ENCODE results near the gene ZYG11B. TPM values are rescaled to one million over a fixed set of nuclear protein-coding genes. Genes with fewer than 3 reads are reported as not detected.

The ZYG11B gene
- total and polyA plus RNA-seq, 9 of the 15 experiments (the other 6 are each of a cell fraction or from before 2014, with no cell fraction given), result 4.9 to 22.2 (median 12.2) TPM

DNA sequence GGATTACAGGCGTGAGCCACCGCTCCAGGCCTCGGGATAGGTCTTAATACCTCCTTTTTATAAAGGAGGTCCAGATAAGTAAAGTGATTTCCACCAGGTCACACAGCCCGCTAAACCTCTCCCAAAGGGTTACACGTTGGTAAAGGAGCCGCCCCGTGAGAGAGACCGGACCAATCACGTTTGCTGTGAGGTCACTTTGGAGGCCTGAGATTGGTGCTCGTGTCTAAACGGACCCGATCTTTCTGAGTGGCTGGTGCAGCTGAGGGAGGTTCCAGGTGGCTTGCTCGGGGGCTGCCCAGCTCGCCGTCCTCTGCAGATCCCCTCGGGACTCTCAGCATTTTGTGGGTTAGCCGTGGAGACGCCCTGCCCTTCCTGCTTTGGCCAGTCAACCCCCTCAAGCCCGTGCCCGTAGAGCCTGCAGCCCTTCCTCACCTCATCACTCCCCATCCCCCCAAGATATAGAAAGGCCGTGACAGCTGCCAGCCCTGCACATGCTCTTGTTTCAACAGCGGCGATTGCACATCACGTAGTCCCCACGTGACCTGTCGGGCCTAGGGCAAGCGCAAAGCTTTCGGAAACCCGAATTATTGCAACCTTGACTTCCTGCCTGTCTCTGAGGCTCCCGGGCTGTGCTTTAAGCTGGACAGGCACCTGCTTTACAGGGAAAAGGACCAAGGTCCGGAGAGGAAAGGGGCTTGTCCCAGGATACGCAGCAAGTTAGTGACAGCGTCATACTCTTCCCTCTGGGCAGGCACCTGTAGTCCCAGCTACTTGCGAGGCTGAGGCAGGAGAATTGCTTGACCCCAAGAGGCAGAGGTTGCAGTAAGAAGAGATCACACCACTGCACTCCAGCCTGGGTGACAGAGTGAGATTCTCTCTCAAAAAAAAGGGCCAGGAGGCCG, 23.1 kb upstream of the ZYG11B start (continued):
- TF ChIP-seq COPS2 (conservative IDR thresholded peaks at IDR 0.05) (no peak), IFI16 (CRISPR knock-in tag; IDR thresholded peaks at IDR 0.05) (no peak), NCOA2 (IDR thresholded peaks at IDR 0.05; ENCODE audit: partially characterized antibody in 2 of 2) (no peak), CBFA2T2 (conservative IDR thresholded peaks at IDR 0.05) (peak; percentile 71), SAP30 (IDR thresholded peaks at IDR 0.05; ENCODE audit: borderline replicate concordance, insufficient read depth, low read depth, low read length, poor library complexity, severe bottlenecking) (peak; percentile 82), PTBP1 (IDR thresholded peaks at IDR 0.05; ENCODE audit: low read depth, low read length) (no peak)
- TF ChIP-seq, protein P1, sequence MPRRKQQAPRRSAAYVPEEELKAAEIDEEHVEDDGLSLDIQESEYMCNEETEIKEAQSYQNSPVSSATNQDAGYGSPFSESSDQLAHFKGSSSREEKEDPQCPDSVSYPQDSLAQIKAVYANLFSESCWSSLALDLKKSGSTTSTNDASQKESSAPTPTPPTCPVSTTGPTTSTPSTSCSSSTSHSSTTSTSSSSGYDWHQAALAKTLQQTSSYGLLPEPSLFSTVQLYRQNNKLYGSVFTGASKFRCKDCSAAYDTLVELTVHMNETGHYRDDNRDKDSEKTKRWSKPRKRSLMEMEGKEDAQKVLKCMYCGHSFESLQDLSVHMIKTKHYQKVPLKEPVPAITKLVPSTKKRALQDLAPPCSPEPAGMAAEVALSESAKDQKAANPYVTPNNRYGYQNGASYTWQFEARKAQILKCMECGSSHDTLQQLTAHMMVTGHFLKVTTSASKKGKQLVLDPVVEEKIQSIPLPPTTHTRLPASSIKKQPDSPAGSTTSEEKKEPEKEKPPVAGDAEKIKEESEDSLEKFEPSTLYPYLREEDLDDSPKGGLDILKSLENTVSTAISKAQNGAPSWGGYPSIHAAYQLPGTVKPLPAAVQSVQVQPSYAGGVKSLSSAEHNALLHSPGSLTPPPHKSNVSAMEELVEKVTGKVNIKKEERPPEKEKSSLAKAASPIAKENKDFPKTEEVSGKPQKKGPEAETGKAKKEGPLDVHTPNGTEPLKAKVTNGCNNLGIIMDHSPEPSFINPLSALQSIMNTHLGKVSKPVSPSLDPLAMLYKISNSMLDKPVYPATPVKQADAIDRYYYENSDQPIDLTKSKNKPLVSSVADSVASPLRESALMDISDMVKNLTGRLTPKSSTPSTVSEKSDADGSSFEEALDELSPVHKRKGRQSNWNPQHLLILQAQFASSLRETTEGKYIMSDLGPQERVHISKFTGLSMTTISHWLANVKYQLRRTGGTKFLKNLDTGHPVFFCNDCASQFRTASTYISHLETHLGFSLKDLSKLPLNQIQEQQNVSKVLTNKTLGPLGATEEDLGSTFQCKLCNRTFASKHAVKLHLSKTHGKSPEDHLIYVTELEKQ (CRISPR knock-in tag; IDR thresholded peaks at IDR 0.05), result no peak
- TF ChIP-seq, protein P2, sequence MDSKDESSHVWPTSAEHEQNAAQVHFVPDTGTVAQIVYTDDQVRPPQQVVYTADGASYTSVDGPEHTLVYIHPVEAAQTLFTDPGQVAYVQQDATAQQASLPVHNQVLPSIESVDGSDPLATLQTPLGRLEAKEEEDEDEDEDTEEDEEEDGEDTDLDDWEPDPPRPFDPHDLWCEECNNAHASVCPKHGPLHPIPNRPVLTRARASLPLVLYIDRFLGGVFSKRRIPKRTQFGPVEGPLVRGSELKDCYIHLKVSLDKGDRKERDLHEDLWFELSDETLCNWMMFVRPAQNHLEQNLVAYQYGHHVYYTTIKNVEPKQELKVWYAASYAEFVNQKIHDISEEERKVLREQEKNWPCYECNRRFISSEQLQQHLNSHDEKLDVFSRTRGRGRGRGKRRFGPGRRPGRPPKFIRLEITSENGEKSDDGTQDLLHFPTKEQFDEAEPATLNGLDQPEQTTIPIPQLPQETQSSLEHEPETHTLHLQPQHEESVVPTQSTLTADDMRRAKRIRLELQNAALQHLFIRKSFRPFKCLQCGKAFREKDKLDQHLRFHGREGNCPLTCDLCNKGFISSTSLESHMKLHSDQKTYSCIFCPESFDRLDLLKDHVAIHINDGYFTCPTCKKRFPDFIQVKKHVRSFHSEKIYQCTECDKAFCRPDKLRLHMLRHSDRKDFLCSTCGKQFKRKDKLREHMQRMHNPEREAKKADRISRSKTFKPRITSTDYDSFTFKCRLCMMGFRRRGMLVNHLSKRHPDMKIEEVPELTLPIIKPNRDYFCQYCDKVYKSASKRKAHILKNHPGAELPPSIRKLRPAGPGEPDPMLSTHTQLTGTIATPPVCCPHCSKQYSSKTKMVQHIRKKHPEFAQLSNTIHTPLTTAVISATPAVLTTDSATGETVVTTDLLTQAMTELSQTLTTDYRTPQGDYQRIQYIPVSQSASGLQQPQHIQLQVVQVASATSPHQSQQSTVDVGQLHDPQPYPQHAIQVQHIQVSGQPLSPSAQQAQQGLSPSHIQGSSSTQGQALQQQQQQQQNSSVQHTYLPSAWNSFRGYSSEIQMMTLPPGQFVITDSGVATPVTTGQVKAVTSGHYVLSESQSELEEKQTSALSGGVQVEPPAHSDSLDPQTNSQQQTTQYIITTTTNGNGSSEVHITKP (IDR thresholded peaks at IDR 0.05; ENCODE audit: partially characterized antibody), result peak; percentile 96
- TF ChIP-seq, protein P3, sequence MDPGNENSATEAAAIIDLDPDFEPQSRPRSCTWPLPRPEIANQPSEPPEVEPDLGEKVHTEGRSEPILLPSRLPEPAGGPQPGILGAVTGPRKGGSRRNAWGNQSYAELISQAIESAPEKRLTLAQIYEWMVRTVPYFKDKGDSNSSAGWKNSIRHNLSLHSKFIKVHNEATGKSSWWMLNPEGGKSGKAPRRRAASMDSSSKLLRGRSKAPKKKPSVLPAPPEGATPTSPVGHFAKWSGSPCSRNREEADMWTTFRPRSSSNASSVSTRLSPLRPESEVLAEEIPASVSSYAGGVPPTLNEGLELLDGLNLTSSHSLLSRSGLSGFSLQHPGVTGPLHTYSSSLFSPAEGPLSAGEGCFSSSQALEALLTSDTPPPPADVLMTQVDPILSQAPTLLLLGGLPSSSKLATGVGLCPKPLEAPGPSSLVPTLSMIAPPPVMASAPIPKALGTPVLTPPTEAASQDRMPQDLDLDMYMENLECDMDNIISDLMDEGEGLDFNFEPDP (CRISPR knock-in tag; IDR thresholded peaks at IDR 0.05), result no peak

Data from K562 (cell line).